Prostate gland (tissue), 2 donors: ENCODE results near the gene CCSAP.

Experiments
- CTCF ChIP-seq, 4 experiments: fragments of 200-600 bp in 2 of 4; fragments of 450-650 bp in 2 of 4; sonication (generic) in 2 of 4; IDR thresholded peaks; 1 replicate in 3 of 4; 2 replicates in 1 of 4; pipeline ENCODE4 v1.5.1; 2016 to 2019; ENCODE audit warnings: antibody characterized with exemption in 4 of 4, mild to moderate bottlenecking in 2 of 4, moderate library complexity in 2 of 4
- POLR2A ChIP-seq: fragments of 450-650 bp; IDR thresholded peaks from one replicate; pipeline ENCODE4 v1.6.1; 2016; ENCODE audit warnings: antibody characterized with exemption, mild to moderate bottlenecking
- POLR2AphosphoS5 ChIP-seq: sonication (generic); formaldehyde crosslinking; IDR thresholded peaks from one replicate; pipeline ENCODE4 v1.6.1; 2017; ENCODE audit warnings: antibody characterized with exemption

- TF ChIP-seq CTCF (IDR thresholded peaks at IDR 0.05) (no peak), POLR2AphosphoS5 (no peak), POLR2A (no peak)
Measured at GRCh38 chr1:229288516-229288915, 54.3 kb downstream of the CCSAP start.
